HepG2 (cell line): ENCODE data around the gene EHD4. TPM values are rescaled to one million over a fixed set of nuclear protein-coding genes. Genes with fewer than 3 reads are reported as not detected.
A peak's percentile ranks its signal among the peaks of the same experiment; 100 is the strongest.

Source experiments
- ATF5 ChIP-seq: sonication (generic); formaldehyde crosslinking; IDR thresholded peaks from 2 replicates; pipeline ENCODE4 v1.4.0; 2020; ENCODE audit warnings: mild to moderate bottlenecking, low read depth, missing genetic modification reagents
- BATF2 ChIP-seq: sonication (generic); formaldehyde crosslinking; IDR thresholded peaks from 2 replicates; pipeline ENCODE4 v1.8.0; 2022; ENCODE audit warnings: mild to moderate bottlenecking, missing genetic modification reagents, moderate library complexity
- CC2D1A ChIP-seq: sonication (generic); formaldehyde crosslinking; IDR thresholded peaks from 2 replicates; pipeline ENCODE4 v1.8.1; 2023; ENCODE audit warnings: mild to moderate bottlenecking, missing genetic modification reagents
- ELF3 ChIP-seq: IDR thresholded peaks from 2 replicates; pipeline ENCODE4 v1.6.1; 2016; ENCODE audit warnings: missing genetic modification reagents, missing compliant biosample characterization
- ELF4 ChIP-seq: sonication (generic); formaldehyde crosslinking; IDR thresholded peaks from 2 replicates; pipeline ENCODE4 v1.5.0; 2020; ENCODE audit warnings: missing genetic modification reagents, mild to moderate bottlenecking, moderate library complexity, borderline replicate concordance
- HDAC1 ChIP-seq: sonication (generic); formaldehyde crosslinking; IDR thresholded peaks from 2 replicates; pipeline ENCODE4 v1.5.1; 2020; ENCODE audit warnings: mild to moderate bottlenecking, missing genetic modification reagents
- KMT2B ChIP-seq: IDR thresholded peaks from 2 replicates; pipeline ENCODE4 v1.6.1; 2016; ENCODE audit warnings: missing genetic modification reagents, missing compliant biosample characterization
- NFKB2 ChIP-seq: sonication (generic); formaldehyde crosslinking; IDR thresholded peaks from 2 replicates; pipeline ENCODE4 v1.4.0; 2020; ENCODE audit warnings: missing genetic modification reagents, borderline replicate concordance
- NR2F1 ChIP-seq, 2 experiments: fragments of 450-650 bp in 1 of 2; formaldehyde crosslinking in 1 of 2; IDR thresholded peaks; 2 replicates each; pipeline versions ENCODE4 v1.5.0 to v1.6.1; 2016 to 2020; ENCODE audit warnings: mild to moderate bottlenecking in 1 of 2, missing compliant biosample characterization in 1 of 2, missing genetic modification reagents in 1 of 2, moderate library complexity in 1 of 2
- NR2F2 ChIP-seq: IDR thresholded peaks from 2 replicates; pipeline ENCODE4 v1.6.1; 2012; ENCODE audit warnings: low read depth, inconsistent platforms, borderline replicate concordance
- RARA ChIP-seq: IDR thresholded peaks from 2 replicates; pipeline ENCODE4 v1.6.1; 2016; ENCODE audit warnings: missing genetic modification reagents, missing compliant biosample characterization
- SP1 ChIP-seq, 2 experiments: fragments of 450-650 bp in 1 of 2; sonication (generic) in 1 of 2; formaldehyde crosslinking in 1 of 2; IDR thresholded peaks; 2 replicates each; pipeline versions ENCODE4 v1.4.0 to v1.6.1; 2016 to 2020; ENCODE audit warnings: missing genetic modification reagents in 1 of 2
- SP140L ChIP-seq: sonication (generic); formaldehyde crosslinking; IDR thresholded peaks from 2 replicates; pipeline ENCODE4 v1.4.0; 2020; ENCODE audit warnings: missing genetic modification reagents, borderline replicate concordance
- SP5 ChIP-seq: IDR thresholded peaks from 2 replicates; pipeline ENCODE4 v1.6.1; 2016; ENCODE audit warnings: low read depth, borderline replicate concordance
- TEAD3 ChIP-seq: optimal IDR thresholded peaks from 2 replicates; pipeline ENCODE3; 2016; ENCODE audit warnings: borderline replicate concordance
- TOE1 ChIP-seq: sonication (generic); formaldehyde crosslinking; IDR thresholded peaks from 2 replicates; pipeline ENCODE4 v1.4.0; 2020; ENCODE audit warnings: mild to moderate bottlenecking, missing genetic modification reagents
- ZBTB7A ChIP-seq: sonication (generic); formaldehyde crosslinking; IDR thresholded peaks from 2 replicates; pipeline ENCODE4 v1.8.0; 2022; ENCODE audit warnings: mild to moderate bottlenecking, missing genetic modification reagents
- ZFP1 ChIP-seq: IDR thresholded peaks from 2 replicates; pipeline ENCODE4 v1.6.1; 2016
- ZFP90 ChIP-seq: sonication (generic); formaldehyde crosslinking; IDR thresholded peaks from 2 replicates; pipeline ENCODE4 v1.8.0; 2022; ENCODE audit warnings: missing genetic modification reagents, mild to moderate bottlenecking, inconsistent platforms, borderline replicate concordance
- ZNF263 ChIP-seq: sonication (generic); formaldehyde crosslinking; IDR thresholded peaks from 2 replicates; pipeline ENCODE4 v1.4.0; 2020; ENCODE audit warnings: missing genetic modification reagents
- ZNF343 ChIP-seq: sonication (generic); formaldehyde crosslinking; IDR thresholded peaks from 2 replicates; pipeline ENCODE4 v1.4.0; 2020; ENCODE audit warnings: mild to moderate bottlenecking, missing genetic modification reagents
- ZNF350 ChIP-seq: sonication (generic); formaldehyde crosslinking; IDR thresholded peaks from 2 replicates; pipeline ENCODE4 v1.4.0; 2020; ENCODE audit warnings: mild to moderate bottlenecking, low read depth, missing genetic modification reagents, borderline replicate concordance
- ZNF605 ChIP-seq: sonication (generic); formaldehyde crosslinking; IDR thresholded peaks from 2 replicates; pipeline ENCODE4 v1.8.0; 2022; ENCODE audit warnings: mild to moderate bottlenecking, missing genetic modification reagents
- ZNF749 ChIP-seq: sonication (generic); formaldehyde crosslinking; IDR thresholded peaks from 2 replicates; pipeline ENCODE4 v1.8.0; 2022; ENCODE audit warnings: mild to moderate bottlenecking, missing genetic modification reagents, moderate library complexity, borderline replicate concordance
- ZNF777 ChIP-seq: sonication (generic); formaldehyde crosslinking; IDR thresholded peaks from 2 replicates; pipeline ENCODE4 v1.4.0; 2020; ENCODE audit warnings: missing genetic modification reagents
- polyA plus RNA-seq, 8 experiments: library from polyadenylated mRNA; depleted of rRNA in 3 of 8; stranded (reverse) in 7 of 8; unstranded in 1 of 8; fragments of >200 nt; fragmentation: Illumina TruSeq in 4 of 8; extraction: Trizol in 4 of 8; gene quantifications; 2 replicates each; pipeline versions ENCODE4 v1.2.1 to v1.2.3, GENCODE V29; 2011 to 2016; ENCODE audit warnings: low read depth in 4 of 8, missing spikeins in 1 of 8, mixed read lengths in 1 of 8; ENCODE audit not compliant: insufficient read depth in 1 of 8
- total RNA-seq, 5 experiments: library from RNA; depleted of rRNA; stranded (reverse); fragments of >200 nt; fragmentation: Illumina TruSeq; extraction: Trizol; gene quantifications; 2 replicates each; pipeline ENCODE4 v1.2.3, GENCODE V29; 2016; ENCODE audit warnings: low read depth in 1 of 5
- TF ChIP-seq, protein P1 (sequence below): fragments of 450-650 bp; IDR thresholded peaks from 2 replicates; pipeline ENCODE4 v1.6.1; 2016
- TF ChIP-seq, protein P2 (sequence below): sonication (generic); formaldehyde crosslinking; IDR thresholded peaks from 2 replicates; pipeline ENCODE4 v1.4.0; 2020; ENCODE audit warnings: missing genetic modification reagents, borderline replicate concordance

Gene EHD4
- total and polyA plus RNA-seq, 2 of the 13 experiments (the other 11 are each of a cell fraction or from before 2014, with no cell fraction given): 3.1 to 4.8 TPM

- TF ChIP-seq, protein P1, sequence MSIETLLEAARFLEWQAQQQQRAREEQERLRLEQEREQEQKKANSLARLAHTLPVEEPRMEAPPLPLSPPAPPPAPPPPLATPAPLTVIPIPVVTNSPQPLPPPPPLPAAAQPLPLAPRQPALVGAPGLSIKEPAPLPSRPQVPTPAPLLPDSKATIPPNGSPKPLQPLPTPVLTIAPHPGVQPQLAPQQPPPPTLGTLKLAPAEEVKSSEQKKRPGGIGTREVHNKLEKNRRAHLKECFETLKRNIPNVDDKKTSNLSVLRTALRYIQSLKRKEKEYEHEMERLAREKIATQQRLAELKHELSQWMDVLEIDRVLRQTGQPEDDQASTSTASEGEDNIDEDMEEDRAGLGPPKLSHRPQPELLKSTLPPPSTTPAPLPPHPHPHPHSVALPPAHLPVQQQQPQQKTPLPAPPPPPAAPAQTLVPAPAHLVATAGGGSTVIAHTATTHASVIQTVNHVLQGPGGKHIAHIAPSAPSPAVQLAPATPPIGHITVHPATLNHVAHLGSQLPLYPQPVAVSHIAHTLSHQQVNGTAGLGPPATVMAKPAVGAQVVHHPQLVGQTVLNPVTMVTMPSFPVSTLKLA: peak; percentile 68
- TF ChIP-seq KMT2B (CRISPR knock-in tag) (no peak), ZNF343 (no peak), BATF2 (no peak), ZNF777 (CRISPR knock-in tag) (no peak), CC2D1A (no peak), NFKB2 (CRISPR knock-in tag) (no peak), ZNF263 (no peak), TEAD3 (CRISPR knock-in tag) (peak; percentile 29), ATF5 (CRISPR knock-in tag) (no peak), ELF3 (CRISPR knock-in tag) (peak; percentile 58; the same call in 1 of the 2 replicates), ZFP90 (CRISPR knock-in tag) (no peak), HDAC1 (CRISPR knock-in tag) (peak; percentile 42; the same call in 1 of the 2 replicates), SP140L (CRISPR knock-in tag) (no peak), ZFP1 (CRISPR knock-in tag) (no peak), ZBTB7A (CRISPR knock-in tag) (peak; percentile 38; the same call in 1 of the 2 replicates), RARA (CRISPR knock-in tag) (peak; percentile 66), ZNF749 (CRISPR knock-in tag) (no peak), ZNF605 (CRISPR knock-in tag) (no peak), SP5 (CRISPR knock-in tag) (no peak), ELF4 (CRISPR knock-in tag) (no peak), ZNF350 (CRISPR knock-in tag) (no peak), NR2F1 (CRISPR knock-in tag; IDR thresholded peaks at IDR 0.05) (peak; percentile 92 to 96), TOE1 (CRISPR knock-in tag) (no peak), NR2F2 (peak; percentile 88), SP1 (IDR thresholded peaks at IDR 0.05) (no peak), SP1 (CRISPR knock-in tag; IDR thresholded peaks at IDR 0.05) (no peak)
- TF ChIP-seq, protein P2, sequence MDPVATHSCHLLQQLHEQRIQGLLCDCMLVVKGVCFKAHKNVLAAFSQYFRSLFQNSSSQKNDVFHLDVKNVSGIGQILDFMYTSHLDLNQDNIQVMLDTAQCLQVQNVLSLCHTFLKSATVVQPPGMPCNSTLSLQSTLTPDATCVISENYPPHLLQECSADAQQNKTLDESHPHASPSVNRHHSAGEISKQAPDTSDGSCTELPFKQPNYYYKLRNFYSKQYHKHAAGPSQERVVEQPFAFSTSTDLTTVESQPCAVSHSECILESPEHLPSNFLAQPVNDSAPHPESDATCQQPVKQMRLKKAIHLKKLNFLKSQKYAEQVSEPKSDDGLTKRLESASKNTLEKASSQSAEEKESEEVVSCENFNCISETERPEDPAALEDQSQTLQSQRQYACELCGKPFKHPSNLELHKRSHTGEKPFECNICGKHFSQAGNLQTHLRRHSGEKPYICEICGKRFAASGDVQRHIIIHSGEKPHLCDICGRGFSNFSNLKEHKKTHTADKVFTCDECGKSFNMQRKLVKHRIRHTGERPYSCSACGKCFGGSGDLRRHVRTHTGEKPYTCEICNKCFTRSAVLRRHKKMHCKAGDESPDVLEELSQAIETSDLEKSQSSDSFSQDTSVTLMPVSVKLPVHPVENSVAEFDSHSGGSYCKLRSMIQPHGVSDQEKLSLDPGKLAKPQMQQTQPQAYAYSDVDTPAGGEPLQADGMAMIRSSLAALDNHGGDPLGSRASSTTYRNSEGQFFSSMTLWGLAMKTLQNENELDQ (CRISPR knock-in tag): no peak
Measured at GRCh38 chr15:41860049-41860828, 112.1 kb downstream of the EHD4 start (continued).
